H1 (cell line): Measurements from ENCODE around the gene EIF1B. TPM values are rescaled to one million over a fixed set of nuclear protein-coding genes. Genes with fewer than 3 reads are reported as not detected.

Experiments used
- CTCF ChIA-PET: fragments of 300-600 bp; sonication (Branson Sonifier 250); formaldehyde crosslinking; loops from one replicate; lab custom pipeline; 2021; ENCODE audit not compliant: partially characterized antibody; lab: Charles Lee
- POLR2A ChIA-PET: fragments of 300-600 bp; sonication (Branson Sonifier 250); formaldehyde crosslinking; loops from one replicate; lab custom pipeline; 2021; ENCODE audit warnings: inconsistent platforms; ENCODE audit not compliant: partially characterized antibody; lab: Charles Lee
- DNase-seq, 2 experiments: peaks; one replicate each; pipeline versions ENCODE4 v3.0.0 to v3.0.0-alpha.2; 2010 to 2022; ENCODE audit warnings: low spot score in 2 of 2, low read depth in 1 of 2, mixed read lengths in 1 of 2
- FAIRE-seq: peaks from 2 replicates; lab custom pipeline; 2011; peaks lifted over from hg19 to GRCh38; lab: Jason Lieb, UNC
- H2AFZ ChIP-seq: 2 replicates; pipeline ENCODE4 v1.8.1; 2012; ENCODE audit warnings: low read length, inconsistent platforms
- H2AK5ac ChIP-seq: 2 replicates; pipeline ENCODE4 v1.6.1; 2013; ENCODE audit warnings: low read depth, low read length
- H2BK120ac ChIP-seq: replicated peaks from 2 replicates; pipeline ENCODE3; 2013; ENCODE audit warnings: low read depth, low read length, inconsistent platforms
- H2BK12ac ChIP-seq: 2 replicates; pipeline ENCODE4 v1.6.1; 2013; ENCODE audit warnings: low read depth, low read length
- H2BK15ac ChIP-seq: 2 replicates; pipeline ENCODE4 v1.6.1; 2013; ENCODE audit warnings: low read length
- H2BK20ac ChIP-seq: 2 replicates; pipeline ENCODE4 v1.6.1; 2013; ENCODE audit warnings: low read length
- H2BK5ac ChIP-seq: 2 replicates; pipeline ENCODE4 v1.6.1; 2013; ENCODE audit warnings: low read depth, low read length
- H3K14ac ChIP-seq: 2 replicates; pipeline ENCODE4 v1.6.1; 2013; ENCODE audit warnings: inconsistent platforms; ENCODE audit not compliant: insufficient read length
- H3K18ac ChIP-seq: 2 replicates; pipeline ENCODE4 v1.6.1; 2013; ENCODE audit warnings: low read length; ENCODE audit errors: extremely low read depth
- H3K23ac ChIP-seq: 2 replicates; pipeline ENCODE4 v1.6.1; 2013; ENCODE audit warnings: inconsistent platforms; ENCODE audit not compliant: insufficient read length
- H3K23me2 ChIP-seq: 2 replicates; pipeline ENCODE4 v1.6.1; 2013; ENCODE audit warnings: low read depth, low read length
- H3K27ac ChIP-seq: 2 replicates; pipeline ENCODE4 v1.6.1; 2011; ENCODE audit warnings: low read depth, low read length, inconsistent platforms
- H3K27me3 ChIP-seq, 4 experiments: replicated peaks in 1 of 4; 1 replicate in 1 of 4; 2 replicates in 3 of 4; pipeline versions ENCODE4 v1.6.1 to v1.8.1; 2011 to 2013; ENCODE audit warnings: low read length in 3 of 4, mild to moderate bottlenecking in 3 of 4, inconsistent platforms in 2 of 4, mixed read lengths in 2 of 4, moderate library complexity in 1 of 4; ENCODE audit not compliant: control insufficient read depth in 3 of 4, insufficient read depth in 3 of 4; ENCODE audit errors: extremely low read depth in 1 of 4
- H3K36me3 ChIP-seq, 4 experiments: 2 replicates each; pipeline versions ENCODE4 v1.6.1 to v1.8.1; 2011 to 2013; ENCODE audit warnings: mild to moderate bottlenecking in 4 of 4, low read length in 3 of 4, moderate library complexity in 2 of 4, control low read depth in 1 of 4, inconsistent platforms in 1 of 4; ENCODE audit not compliant: insufficient read depth in 4 of 4, control insufficient read depth in 2 of 4
- H3K4ac ChIP-seq: replicated peaks from 2 replicates; pipeline ENCODE3; 2013; ENCODE audit warnings: low read length, low read depth, mixed read lengths, inconsistent platforms; ENCODE audit not compliant: insufficient read length
- H3K4me1 ChIP-seq, 4 experiments: replicated peaks in 1 of 4; 1 replicate in 1 of 4; 2 replicates in 3 of 4; pipeline versions ENCODE4 v1.6.1 to v1.8.1; 2011 to 2013; ENCODE audit warnings: low read length in 3 of 4, inconsistent platforms in 2 of 4, mixed read lengths in 1 of 4; ENCODE audit not compliant: insufficient read depth in 4 of 4, control insufficient read depth in 3 of 4
- H3K4me2 ChIP-seq, 2 experiments: 2 replicates each; pipeline versions ENCODE4 v1.6.1 to v1.8.1; 2011 to 2013; ENCODE audit warnings: low read depth in 2 of 2, low read length in 2 of 2, control low read depth in 1 of 2, inconsistent platforms in 1 of 2, mild to moderate bottlenecking in 1 of 2; ENCODE audit not compliant: insufficient read depth in 1 of 2
- H3K4me3 ChIP-seq, 4 experiments: fragments of 200-600, 300-600 bp in 1 of 4; sonication (generic), shearing (Covaris generic), sonication (Bioruptor Twin) in 1 of 4; 2 replicates each; pipeline versions ENCODE4 v1.5.1 to v1.8.1; 2011 to 2016; ENCODE audit warnings: low read length in 4 of 4, low read depth in 3 of 4, control low read depth in 2 of 4, inconsistent platforms in 2 of 4, mild to moderate bottlenecking in 2 of 4, mixed read lengths in 1 of 4, moderate library complexity in 1 of 4; ENCODE audit not compliant: insufficient read depth in 2 of 4; ENCODE audit errors: extremely low read depth in 1 of 4
- H3K56ac ChIP-seq: replicated peaks from 2 replicates; pipeline ENCODE3; 2013; ENCODE audit warnings: low read depth, mild to moderate bottlenecking, mixed read lengths, low read length, inconsistent platforms; ENCODE audit not compliant: insufficient read length
- H3K79me1 ChIP-seq: 2 replicates; pipeline ENCODE4 v1.6.1; 2013; ENCODE audit warnings: low read depth, low read length, control low read depth
- H3K79me2 ChIP-seq, 2 experiments: 2 replicates each; pipeline versions ENCODE4 v1.6.1 to v1.8.1; 2012 to 2013; ENCODE audit warnings: low read length in 2 of 2, mild to moderate bottlenecking in 2 of 2, inconsistent platforms in 1 of 2; ENCODE audit not compliant: insufficient read depth in 2 of 2, control insufficient read depth in 1 of 2
- H3K9ac ChIP-seq, 4 experiments: replicated peaks in 1 of 4; 1 replicate in 1 of 4; 2 replicates in 3 of 4; pipeline versions ENCODE4 v1.6.1 to v1.8.1; 2011 to 2013; ENCODE audit warnings: low read depth in 3 of 4, low read length in 3 of 4, control low read depth in 2 of 4, mild to moderate bottlenecking in 2 of 4, moderate library complexity in 2 of 4, inconsistent platforms in 1 of 4; ENCODE audit errors: extremely low read depth in 1 of 4
- H3K9me3 ChIP-seq, 2 experiments: 2 replicates each; pipeline versions ENCODE4 v1.6.1 to v1.8.1; 2012 to 2013; ENCODE audit warnings: mild to moderate bottlenecking in 2 of 2, moderate library complexity in 2 of 2, control low read depth in 1 of 2, inconsistent platforms in 1 of 2, low read depth in 1 of 2, low read length in 1 of 2, mixed read lengths in 1 of 2; ENCODE audit not compliant: insufficient read depth in 2 of 2
- H4K20me1 ChIP-seq, 2 experiments: replicated peaks in 1 of 2; 2 replicates each; pipeline versions ENCODE3 to v1.8.1; 2011 to 2013; ENCODE audit warnings: inconsistent platforms in 2 of 2, low read length in 2 of 2, mild to moderate bottlenecking in 1 of 2; ENCODE audit not compliant: insufficient read depth in 2 of 2, control insufficient read depth in 1 of 2
- H4K5ac ChIP-seq: 2 replicates; pipeline ENCODE4 v1.6.1; 2013; ENCODE audit warnings: low read length, low read depth, mixed read lengths, inconsistent platforms; ENCODE audit not compliant: insufficient read length
- H4K8ac ChIP-seq: 2 replicates; pipeline ENCODE4 v1.8.0; 2013; ENCODE audit warnings: mild to moderate bottlenecking, moderate library complexity, low read length, inconsistent platforms; ENCODE audit not compliant: insufficient read depth; ENCODE audit errors: extremely low read depth
- H4K91ac ChIP-seq: replicated peaks from 2 replicates; pipeline ENCODE3; 2013; ENCODE audit warnings: low read length, mixed read lengths, inconsistent platforms; ENCODE audit not compliant: insufficient read length
- ATF3 ChIP-seq: IDR thresholded peaks from 2 replicates; pipeline ENCODE4 v1.6.1; 2011; ENCODE audit warnings: low read depth, mild to moderate bottlenecking, low read length; ENCODE audit not compliant: insufficient read depth
- BCL11A ChIP-seq, 2 experiments: IDR thresholded peaks; one replicate each; pipeline ENCODE4 v1.6.1; 2011; ENCODE audit warnings: low read depth in 2 of 2, low read length in 2 of 2, mild to moderate bottlenecking in 2 of 2
- HDAC6 ChIP-seq: IDR thresholded peaks from one replicate; pipeline ENCODE4 v1.7.1; 2012; ENCODE audit warnings: low read depth, mild to moderate bottlenecking, inconsistent platforms, low read length, moderate library complexity
- JUND ChIP-seq: IDR thresholded peaks from 2 replicates; pipeline ENCODE4 v1.6.1; 2011; ENCODE audit warnings: mild to moderate bottlenecking, improper control_type of control experiment, low read length
- NANOG ChIP-seq: IDR thresholded peaks from 2 replicates; pipeline ENCODE4 v1.6.1; 2011; ENCODE audit warnings: low read length, low read depth, mild to moderate bottlenecking, inconsistent platforms; ENCODE audit not compliant: insufficient read depth, poor library complexity, severe bottlenecking
- PHF8 ChIP-seq: fragments of 200-600 bp; sonication (generic); conservative IDR thresholded peaks from 2 replicates; pipeline ENCODE4 v1.7.1; 2012; ENCODE audit warnings: low read depth, mild to moderate bottlenecking, inconsistent platforms, low read length, moderate library complexity
- RNF2 ChIP-seq: fragments of 200-900, 300-1000 bp; sonication (generic); IDR thresholded peaks from 2 replicates; pipeline ENCODE4 v1.7.1; 2016; ENCODE audit warnings: borderline replicate concordance, low read depth, mild to moderate bottlenecking, antibody characterized with exemption, low read length; ENCODE audit not compliant: poor library complexity, severe bottlenecking; ENCODE audit errors: missing control alignments
- SAP30 ChIP-seq: fragments of 300-600 bp; sonication (generic); IDR thresholded peaks from 2 replicates; pipeline ENCODE4 v1.7.1; 2012; ENCODE audit warnings: low read length, moderate library complexity, mild to moderate bottlenecking, inconsistent platforms; ENCODE audit not compliant: insufficient read depth, insufficient replicate concordance
- SIN3A ChIP-seq, 2 experiments: IDR thresholded peaks in 1 of 2; conservative IDR thresholded peaks in 1 of 2; 2 replicates each; pipeline ENCODE4 v1.6.1; 2011 to 2012; ENCODE audit warnings: low read length in 2 of 2, improper control_type of control experiment in 1 of 2, low read depth in 1 of 2, mild to moderate bottlenecking in 1 of 2
- SP2 ChIP-seq: IDR thresholded peaks from 2 replicates; pipeline ENCODE4 v1.6.1; 2012; ENCODE audit warnings: mild to moderate bottlenecking, low read length, inconsistent platforms
- SUZ12 ChIP-seq: fragments of 200-600 bp; sonication (generic); IDR thresholded peaks from 2 replicates; pipeline ENCODE4 v1.6.1; 2012; ENCODE audit warnings: mild to moderate bottlenecking, inconsistent platforms, low read length, moderate library complexity, mixed read lengths
- TAF7 ChIP-seq: optimal IDR thresholded peaks from 2 replicates; pipeline ENCODE3; 2011; ENCODE audit warnings: low read depth, mild to moderate bottlenecking, inconsistent platforms, low read length, moderate library complexity, borderline replicate concordance
- TBP ChIP-seq: IDR thresholded peaks from 2 replicates; pipeline ENCODE4 v1.6.1; 2011; ENCODE audit warnings: low read depth, low read length, improper control_type of control experiment
- WGBS, 2 experiments: shearing (Covaris generic) in 1 of 2; methylation state at CpG; one replicate each; pipeline versions ENCODE4 v1.1.6 to v1.1.7; 2013 to 2015; ENCODE audit warnings: low lambda C conversion rate in 2 of 2, mixed read lengths in 2 of 2, inconsistent platforms in 1 of 2, low coverage in 1 of 2, missing lambda C conversion rate in 1 of 2; ENCODE audit not compliant: insufficient replicate concordance in 2 of 2, insufficient coverage in 1 of 2, insufficient read length in 1 of 2; ENCODE audit errors: extremely low coverage in 1 of 2, missing lambda C conversion rate in 1 of 2; 5-methylcytosine and 5-hydroxymethylcytosine counted together
- polyA plus RNA-seq, 7 experiments: library from polyadenylated mRNA; depleted of rRNA in 3 of 7; stranded (reverse) in 5 of 7; unstranded in 2 of 7; fragments of >200 nt in 5 of 7; fragments of 200-250 nt in 2 of 7; gene quantifications; 1 replicate in 5 of 7; 2 replicates in 1 of 7; 4 replicates in 1 of 7; pipeline versions ENCODE4 v1.2.1 to v1.2.3, GENCODE V29; 2011 to 2013; ENCODE audit warnings: missing spikeins in 2 of 7, mixed read lengths in 2 of 7
- total RNA-seq: library from RNA; stranded (reverse); fragmentation: NEBNext Ultra II Directional; extraction: Animal tissue kit (Norgen Biotek cat#: 25700); gene quantifications from 2 replicates; pipeline ENCODE4 v1.2.1, GENCODE V29; 2021

EIF1B gene
- total and polyA plus RNA-seq, 2 of the 8 experiments (the other 6 are each of a cell fraction or from before 2014, with no cell fraction given) = 42.4 to 115 TPM

- POLR2A ChIA-PET = interaction anchor here (1.1 kb wide), 1 partner anchor 30 kb away, joined by 4 read pairs; the partner anchor contains the start of gene EIF1B
Observed at GRCh38 chr3:40278791-40279190, 30.7 kb upstream of the EIF1B start.

More at GRCh38 chr3:40278791-40279190, 30.7 kb upstream of the EIF1B start:
- Histone ChIP-seq H3K18ac (no peak overlapping the region), H2AK5ac (no peak overlapping the region), H2AFZ (no peak overlapping the region), H3K4me2 (no peak overlapping the region), H3K4me3 (no peak overlapping the region), H4K5ac (no peak overlapping the region), H3K14ac (no peak overlapping the region), H2BK5ac (no peak overlapping the region), H3K27me3 (no peaks in the 10 kb centered on the region; a peak in 1 of 7 replicates), H3K23ac (no peak overlapping the region), H3K9me3 (no peaks in the 10 kb centered on the region), H4K20me1 (no peaks in the 10 kb centered on the region), H3K9ac (no peak overlapping the region), H4K8ac (no peak overlapping the region), H2BK20ac (no peak overlapping the region), H3K27ac (no peak overlapping the region), H2BK120ac (no peak overlapping the region), H3K23me2 (no peaks in the 10 kb centered on the region), H2BK15ac (no peak overlapping the region), H3K4me1 (no peaks in the 10 kb centered on the region), H3K79me1 (no peaks in the 10 kb centered on the region), H3K56ac (no peak overlapping the region), H2BK12ac (no peak overlapping the region), H4K91ac (no peak overlapping the region), H3K4ac (no peak overlapping the region), H3K79me2 (no peaks in the 10 kb centered on the region), H3K36me3 (no peaks in the 10 kb centered on the region)
- DNase-seq = no peak
- 0% methylated on average over 1 of the region's 1 CpG; no CpG with 5 or more reads in 1 of the 2 experiments for WGBS, 2 experiments
- no peak for TF ChIP-seq SIN3A (conservative IDR thresholded peaks at IDR 0.05 in 1 of 2, IDR thresholded peaks at IDR 0.05 in 1 of 2; ENCODE audit: low read depth in 1 of 2, low read length in 2 of 2)
- no peak for TF ChIP-seq ATF3
- no peak for TF ChIP-seq SUZ12
- no peak for TF ChIP-seq BCL11A (IDR thresholded peaks at IDR 0.05; ENCODE audit: low read depth in 2 of 2, low read length in 2 of 2)
- no peak for TF ChIP-seq PHF8
- TF ChIP-seq SP2 = no peak
- TF ChIP-seq TBP = no peak
- TF ChIP-seq NANOG = no peak
- TF ChIP-seq HDAC6 = no peak
- no peak for TF ChIP-seq RNF2
- TF ChIP-seq TAF7 = no peak
- no peak for TF ChIP-seq JUND
- TF ChIP-seq SAP30 = no peak
- FAIRE-seq = no peak
- CTCF ChIA-PET = no interaction called here
